ENCODE measurements around the gene ZNF688.

DNA sequence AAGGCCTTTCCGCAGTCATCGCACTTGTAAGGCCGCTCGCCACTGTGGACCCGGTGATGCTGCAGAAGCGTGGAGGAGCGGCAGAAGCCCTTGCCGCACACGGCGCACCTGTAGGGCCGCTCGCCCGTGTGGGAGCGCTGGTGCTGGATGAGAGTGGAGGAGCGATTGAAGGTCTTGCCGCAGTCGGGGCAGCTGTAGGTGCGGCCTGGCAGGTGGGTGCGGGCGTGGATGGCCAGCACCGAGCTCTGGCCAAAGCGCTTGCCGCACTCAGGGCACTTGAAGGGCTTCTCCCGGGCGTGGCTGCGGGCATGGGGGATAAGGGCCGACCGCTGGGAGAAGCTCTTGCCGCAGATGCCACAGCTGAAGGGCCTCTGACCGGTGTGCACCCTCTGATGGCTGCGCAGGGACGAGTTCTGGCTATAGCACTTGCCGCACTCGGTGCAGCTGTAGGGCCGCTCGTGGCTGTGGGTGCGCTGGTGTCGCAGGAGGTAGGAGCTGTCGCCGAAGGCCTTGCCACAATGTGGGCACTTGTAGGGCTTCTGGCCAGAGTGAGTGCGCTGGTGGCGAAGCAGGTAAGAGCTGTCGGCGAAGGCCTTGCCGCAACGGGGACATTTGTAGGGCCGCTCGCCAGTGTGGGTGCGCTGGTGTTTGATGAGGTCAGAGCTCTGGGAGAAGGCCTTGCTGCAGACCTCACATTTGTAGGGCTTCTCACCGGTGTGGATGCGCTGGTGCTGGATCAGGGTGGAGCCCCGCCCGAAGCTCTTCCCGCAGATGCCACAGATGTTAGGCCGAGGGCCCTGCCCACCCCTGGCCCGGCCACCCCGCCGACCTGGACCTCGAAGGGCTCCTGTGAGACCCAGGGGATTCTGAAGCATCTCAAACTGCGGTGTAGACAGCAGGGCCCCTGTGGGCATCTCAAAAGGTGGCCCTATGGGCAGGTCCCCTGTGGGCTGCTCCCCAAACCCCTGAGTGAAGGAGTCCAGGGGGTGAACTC is 46.6 kb downstream of the ZNF688 start:
- TF ChIP-seq, protein P1, sequence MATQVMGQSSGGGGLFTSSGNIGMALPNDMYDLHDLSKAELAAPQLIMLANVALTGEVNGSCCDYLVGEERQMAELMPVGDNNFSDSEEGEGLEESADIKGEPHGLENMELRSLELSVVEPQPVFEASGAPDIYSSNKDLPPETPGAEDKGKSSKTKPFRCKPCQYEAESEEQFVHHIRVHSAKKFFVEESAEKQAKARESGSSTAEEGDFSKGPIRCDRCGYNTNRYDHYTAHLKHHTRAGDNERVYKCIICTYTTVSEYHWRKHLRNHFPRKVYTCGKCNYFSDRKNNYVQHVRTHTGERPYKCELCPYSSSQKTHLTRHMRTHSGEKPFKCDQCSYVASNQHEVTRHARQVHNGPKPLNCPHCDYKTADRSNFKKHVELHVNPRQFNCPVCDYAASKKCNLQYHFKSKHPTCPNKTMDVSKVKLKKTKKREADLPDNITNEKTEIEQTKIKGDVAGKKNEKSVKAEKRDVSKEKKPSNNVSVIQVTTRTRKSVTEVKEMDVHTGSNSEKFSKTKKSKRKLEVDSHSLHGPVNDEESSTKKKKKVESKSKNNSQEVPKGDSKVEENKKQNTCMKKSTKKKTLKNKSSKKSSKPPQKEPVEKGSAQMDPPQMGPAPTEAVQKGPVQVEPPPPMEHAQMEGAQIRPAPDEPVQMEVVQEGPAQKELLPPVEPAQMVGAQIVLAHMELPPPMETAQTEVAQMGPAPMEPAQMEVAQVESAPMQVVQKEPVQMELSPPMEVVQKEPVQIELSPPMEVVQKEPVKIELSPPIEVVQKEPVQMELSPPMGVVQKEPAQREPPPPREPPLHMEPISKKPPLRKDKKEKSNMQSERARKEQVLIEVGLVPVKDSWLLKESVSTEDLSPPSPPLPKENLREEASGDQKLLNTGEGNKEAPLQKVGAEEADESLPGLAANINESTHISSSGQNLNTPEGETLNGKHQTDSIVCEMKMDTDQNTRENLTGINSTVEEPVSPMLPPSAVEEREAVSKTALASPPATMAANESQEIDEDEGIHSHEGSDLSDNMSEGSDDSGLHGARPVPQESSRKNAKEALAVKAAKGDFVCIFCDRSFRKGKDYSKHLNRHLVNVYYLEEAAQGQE (IDR thresholded peaks at IDR 0.05; ENCODE audit: borderline replicate concordance): no peak
- TF ChIP-seq, protein P1 (CRISPR knock-in tag; IDR thresholded peaks at IDR 0.05; ENCODE audit: low read depth): no peak
- TF ChIP-seq ZNF717 (CRISPR knock-in tag; IDR thresholded peaks at IDR 0.05): no peak
- TF ChIP-seq TAF9B (IDR thresholded peaks at IDR 0.05; ENCODE audit: partially characterized antibody): no peak
- TF ChIP-seq TCF3 (CRISPR knock-in tag; IDR thresholded peaks at IDR 0.05): no peak
- TF ChIP-seq GTF3C2 (IDR thresholded peaks at IDR 0.05; ENCODE audit: borderline replicate concordance, extremely low read depth, insufficient read length): no peak
- no peak for TF ChIP-seq EGR1 (conservative IDR thresholded peaks at IDR 0.05)
